ENCODE measurements around the gene FARS2.

Gene FARS2

DNA sequence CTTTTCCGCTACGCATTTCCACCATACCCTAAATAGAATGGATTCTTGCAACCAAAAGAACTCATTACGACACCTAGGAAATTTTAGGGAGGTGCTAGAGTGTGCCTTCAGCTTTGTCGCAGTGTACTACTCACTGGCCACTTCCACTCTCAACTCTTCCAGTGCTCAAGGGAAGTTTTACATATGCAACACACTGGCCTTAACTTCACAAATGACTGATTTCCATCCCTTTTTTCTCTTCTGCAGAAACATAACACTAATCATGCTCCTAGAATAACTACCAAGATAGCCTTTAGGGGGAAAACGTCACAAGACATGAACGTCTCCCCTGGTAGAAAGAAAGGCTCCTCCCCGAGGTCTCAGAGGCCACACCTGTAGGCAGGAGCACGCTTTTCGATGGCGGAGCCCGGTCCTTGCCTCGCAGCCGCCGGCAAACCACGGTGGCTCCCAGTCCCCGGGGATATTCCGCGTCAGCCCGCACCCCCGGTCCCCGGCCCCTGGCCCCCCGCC, 1.1 kb upstream of the FARS2 start:
- peak overlapping the region; percentile 90 for H3K4me3 ChIP-seq (ENCODE audit: low read depth, low read length)
- DNase-seq (ENCODE audit: low read depth) = peak; percentile 84
- peak; percentile 62 for TF ChIP-seq MYC (IDR thresholded peaks at IDR 0.05; ENCODE audit: low read depth, low read length)
- TF ChIP-seq CTCF (IDR thresholded peaks at IDR 0.05; ENCODE audit: low read depth, low read length) = no peak
- TF ChIP-seq, protein P1, sequence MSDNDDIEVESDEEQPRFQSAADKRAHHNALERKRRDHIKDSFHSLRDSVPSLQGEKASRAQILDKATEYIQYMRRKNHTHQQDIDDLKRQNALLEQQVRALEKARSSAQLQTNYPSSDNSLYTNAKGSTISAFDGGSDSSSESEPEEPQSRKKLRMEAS (IDR thresholded peaks at IDR 0.05; ENCODE audit: low read depth, low read length) = peak; percentile 77; the same call in 1 of the 2 replicates
- TF ChIP-seq POLR2A (IDR thresholded peaks at IDR 0.05; ENCODE audit: extremely low read depth, insufficient read length) = no peak

- H3K4me3 ChIP-seq (ENCODE audit: low read depth, low read length) = peak overlapping the region; percentile 90
- DNase-seq (ENCODE audit: low read depth) = no peak
- TF ChIP-seq, protein P1 (IDR thresholded peaks at IDR 0.05; ENCODE audit: low read depth, low read length) = no peak
- TF ChIP-seq POLR2A (IDR thresholded peaks at IDR 0.05; ENCODE audit: extremely low read depth, insufficient read length) (no peak), CTCF (IDR thresholded peaks at IDR 0.05; ENCODE audit: low read depth, low read length) (no peak), MYC (IDR thresholded peaks at IDR 0.05; ENCODE audit: low read depth, low read length) (no peak; the same call in 1 of the 2 replicates)
Measured at GRCh38 chr6:5261545-5262109, 314 bp downstream of the FARS2 start.

- TF ChIP-seq MYC (IDR thresholded peaks at IDR 0.05; ENCODE audit: low read depth, low read length) = no peak
- TF ChIP-seq POLR2A (IDR thresholded peaks at IDR 0.05; ENCODE audit: extremely low read depth, insufficient read length) = no peak
- TF ChIP-seq CTCF (IDR thresholded peaks at IDR 0.05; ENCODE audit: low read depth, low read length) = no peak
- TF ChIP-seq, protein P1 (IDR thresholded peaks at IDR 0.05; ENCODE audit: low read depth, low read length) = no peak
- DNase-seq (ENCODE audit: low read depth) = no peak
- no peak overlapping the region for H3K4me3 ChIP-seq (ENCODE audit: low read depth, low read length)
Measured at GRCh38 chr6:5266423-5266822, 5.1 kb downstream of the FARS2 start.

- no peak for DNase-seq (ENCODE audit: low read depth)
- no peak overlapping the region for H3K4me3 ChIP-seq (ENCODE audit: low read depth, low read length)
- TF ChIP-seq, protein P1 (IDR thresholded peaks at IDR 0.05; ENCODE audit: low read depth, low read length) = no peak
Measured at GRCh38 chr6:5270093-5270680, 8.9 kb downstream of the FARS2 start.

DNA sequence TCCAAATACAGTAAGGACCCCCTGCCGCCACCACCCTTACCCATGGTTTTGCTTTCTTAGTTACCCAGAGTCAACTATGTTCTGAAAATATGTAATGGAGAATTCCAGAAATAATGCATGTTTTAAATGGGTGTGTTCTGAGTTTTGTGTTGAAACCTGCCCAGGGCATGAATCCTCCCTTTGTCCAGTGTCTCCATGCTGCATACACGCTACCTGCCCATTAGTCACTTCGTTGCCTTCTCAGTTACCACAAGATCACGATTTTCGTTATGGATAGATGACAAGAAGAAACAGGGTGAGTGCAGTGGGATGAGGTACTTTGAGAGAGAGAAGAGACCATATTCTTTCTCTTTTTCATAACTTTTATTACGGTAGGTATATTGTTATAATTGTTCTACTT, 10.6 kb downstream of the FARS2 start:
- H3K4me3 ChIP-seq (ENCODE audit: low read depth, low read length) = no peak overlapping the region
- TF ChIP-seq CTCF (IDR thresholded peaks at IDR 0.05; ENCODE audit: low read depth, low read length) = no peak
- no peak for TF ChIP-seq MYC (IDR thresholded peaks at IDR 0.05; ENCODE audit: low read depth, low read length)
- no peak for TF ChIP-seq POLR2A (IDR thresholded peaks at IDR 0.05; ENCODE audit: extremely low read depth, insufficient read length)
- TF ChIP-seq, protein P1 (IDR thresholded peaks at IDR 0.05; ENCODE audit: low read depth, low read length) = no peak
- DNase-seq (ENCODE audit: low read depth) = no peak

GRCh38 chr6:5274231-5274630, 12.9 kb downstream of the FARS2 start:
- DNase-seq (ENCODE audit: low read depth) = no peak
- no peak for TF ChIP-seq MYC (IDR thresholded peaks at IDR 0.05; ENCODE audit: low read depth, low read length)
- TF ChIP-seq POLR2A (IDR thresholded peaks at IDR 0.05; ENCODE audit: extremely low read depth, insufficient read length) = no peak
- TF ChIP-seq, protein P1 (IDR thresholded peaks at IDR 0.05; ENCODE audit: low read depth, low read length) = no peak
- TF ChIP-seq CTCF (IDR thresholded peaks at IDR 0.05; ENCODE audit: low read depth, low read length) = no peak

More at GRCh38 chr6:5274231-5274630, 12.9 kb downstream of the FARS2 start:
- no peak overlapping the region for H3K4me3 ChIP-seq (ENCODE audit: low read depth, low read length)

All from NB4 (cell line).